GM12865 (cell line): ENCODE measurements around the gene IGFBP6.

ENCODE experiments used
- DNase-seq: peaks from one replicate; pipeline ENCODE4 v3.0.0; 2010; ENCODE audit warnings: low read depth
- H3K4me3 ChIP-seq: 2 replicates; pipeline ENCODE4 v1.5.1; 2011; ENCODE audit warnings: mild to moderate bottlenecking, low read depth, low read length, control low read depth
- CTCF ChIP-seq: IDR thresholded peaks from 2 replicates; pipeline ENCODE4 v1.5.1; 2011; ENCODE audit warnings: low read length, control low read depth, low read depth, inconsistent platforms; ENCODE audit not compliant: insufficient read depth; ENCODE audit errors: missing control alignments

Gene IGFBP6

GRCh38 chr12:53122961-53123468 lies 25.5 kb downstream of the IGFBP6 start:
- DNase-seq, result no peak
- H3K4me3 ChIP-seq, result no peak overlapping the region
- TF ChIP-seq CTCF, result no peak

GRCh38 chr12:53123578-53124351 lies 26.3 kb downstream of the IGFBP6 start:
- DNase-seq, result no peak
- no peak for TF ChIP-seq CTCF
- no peak overlapping the region for H3K4me3 ChIP-seq

- no peak for TF ChIP-seq CTCF
- H3K4me3 ChIP-seq, result no peak overlapping the region
- DNase-seq, result no peak
Observed at GRCh38 chr12:53124352-53124723, 26.9 kb downstream of the IGFBP6 start.

- no peak for DNase-seq
- no peak overlapping the region for H3K4me3 ChIP-seq
Observed at GRCh38 chr12:53127169-53127568, 29.7 kb downstream of the IGFBP6 start.

GRCh38 chr12:53128780-53129569 lies 31.5 kb downstream of the IGFBP6 start:
- no peak overlapping the region for H3K4me3 ChIP-seq
- TF ChIP-seq CTCF, result no peak
- no peak for DNase-seq

More at GRCh38 chr12:53127169-53127568, 29.7 kb downstream of the IGFBP6 start:
- TF ChIP-seq CTCF, result no peak

GRCh38 chr12:53131844-53132243 lies 34.4 kb downstream of the IGFBP6 start:
- no peak for TF ChIP-seq CTCF
- H3K4me3 ChIP-seq, result no peak overlapping the region
- DNase-seq, result no peak
